GM13976 (cell line): ENCODE measurements around the gene HINFP.

ENCODE experiments used
- DNase-seq: peaks from one replicate; pipeline ENCODE4 v3.0.0; 2012; ENCODE audit warnings: low spot score
- in situ Hi-C: fragments of 300-500 bp; cut with MboI; formaldehyde crosslinking; loops from one replicate; pipeline ENCODE4 v1.12.0; 2022; ENCODE audit warnings: low sequenced_read_pairs, mixed read lengths, inconsistent platforms; ENCODE audit not compliant: unreplicated experiment
- TF ChIP-seq, protein P1 (sequence below): IDR thresholded peaks from 2 replicates; pipeline ENCODE4 v1.5.1; 2012; ENCODE audit warnings: borderline replicate concordance, mild to moderate bottlenecking; ENCODE audit not compliant: insufficient read depth; ENCODE audit errors: extremely low read depth, missing control alignments, control extremely low read depth

Gene HINFP

DNA sequence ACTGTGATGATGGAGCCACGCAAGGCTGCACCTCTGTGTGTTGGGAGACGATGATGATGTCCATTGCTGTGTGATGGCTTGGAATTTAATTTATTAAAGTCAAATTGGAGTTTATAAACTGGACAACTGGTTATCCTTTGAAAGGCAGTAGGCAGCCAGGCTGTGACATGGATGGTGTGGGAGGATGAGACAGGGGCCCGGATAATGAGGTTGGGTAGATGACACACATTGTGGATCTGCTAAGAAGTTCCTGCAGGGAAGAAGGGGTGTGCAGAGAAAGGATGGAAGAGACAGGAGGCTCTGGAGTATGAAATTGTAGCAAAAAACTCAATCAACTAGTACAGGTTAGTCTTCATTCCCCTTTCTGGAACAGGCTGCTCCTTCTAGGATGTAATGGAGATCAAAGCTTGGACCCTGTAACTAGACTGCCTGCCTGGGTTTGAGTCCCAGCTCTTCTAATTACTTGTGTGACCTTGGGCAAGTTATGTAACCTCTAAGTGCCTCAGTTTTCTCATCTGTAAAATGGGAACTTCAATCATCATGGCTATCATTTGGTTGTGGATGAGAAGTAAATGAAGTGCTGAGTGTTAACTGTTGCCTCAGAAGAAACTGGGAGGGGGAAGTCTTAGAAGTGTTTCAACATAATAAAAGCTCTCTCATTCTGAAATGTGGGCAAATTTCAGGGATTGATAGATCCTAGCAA is 4.2 kb upstream of the HINFP start:
- in situ Hi-C loops, result no loop called here
- TF ChIP-seq, protein P1, sequence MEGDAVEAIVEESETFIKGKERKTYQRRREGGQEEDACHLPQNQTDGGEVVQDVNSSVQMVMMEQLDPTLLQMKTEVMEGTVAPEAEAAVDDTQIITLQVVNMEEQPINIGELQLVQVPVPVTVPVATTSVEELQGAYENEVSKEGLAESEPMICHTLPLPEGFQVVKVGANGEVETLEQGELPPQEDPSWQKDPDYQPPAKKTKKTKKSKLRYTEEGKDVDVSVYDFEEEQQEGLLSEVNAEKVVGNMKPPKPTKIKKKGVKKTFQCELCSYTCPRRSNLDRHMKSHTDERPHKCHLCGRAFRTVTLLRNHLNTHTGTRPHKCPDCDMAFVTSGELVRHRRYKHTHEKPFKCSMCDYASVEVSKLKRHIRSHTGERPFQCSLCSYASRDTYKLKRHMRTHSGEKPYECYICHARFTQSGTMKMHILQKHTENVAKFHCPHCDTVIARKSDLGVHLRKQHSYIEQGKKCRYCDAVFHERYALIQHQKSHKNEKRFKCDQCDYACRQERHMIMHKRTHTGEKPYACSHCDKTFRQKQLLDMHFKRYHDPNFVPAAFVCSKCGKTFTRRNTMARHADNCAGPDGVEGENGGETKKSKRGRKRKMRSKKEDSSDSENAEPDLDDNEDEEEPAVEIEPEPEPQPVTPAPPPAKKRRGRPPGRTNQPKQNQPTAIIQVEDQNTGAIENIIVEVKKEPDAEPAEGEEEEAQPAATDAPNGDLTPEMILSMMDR, result no peak
- DNase-seq, result no peak

DNA sequence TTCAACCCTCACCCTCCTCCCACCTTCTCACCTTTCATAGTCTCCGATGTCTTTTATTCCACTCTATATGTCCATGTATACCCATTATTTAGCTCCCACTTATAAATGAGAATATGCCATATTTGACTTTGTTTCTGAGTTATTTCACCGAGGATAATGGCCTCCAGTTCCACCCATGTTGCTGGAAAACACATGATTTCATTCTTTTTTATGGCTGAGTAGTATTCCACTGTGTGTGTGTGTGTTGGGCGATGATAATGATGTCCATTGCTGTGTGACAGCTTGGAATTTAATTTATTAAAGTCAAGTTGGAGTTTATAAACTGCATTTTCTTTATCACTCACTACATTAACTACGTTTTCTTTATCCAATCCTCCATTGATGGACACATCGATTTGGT is 3.2 kb upstream of the HINFP start:
- DNase-seq, result no peak
- in situ Hi-C loops, result no loop called here
- TF ChIP-seq, protein P1, result no peak

DNA sequence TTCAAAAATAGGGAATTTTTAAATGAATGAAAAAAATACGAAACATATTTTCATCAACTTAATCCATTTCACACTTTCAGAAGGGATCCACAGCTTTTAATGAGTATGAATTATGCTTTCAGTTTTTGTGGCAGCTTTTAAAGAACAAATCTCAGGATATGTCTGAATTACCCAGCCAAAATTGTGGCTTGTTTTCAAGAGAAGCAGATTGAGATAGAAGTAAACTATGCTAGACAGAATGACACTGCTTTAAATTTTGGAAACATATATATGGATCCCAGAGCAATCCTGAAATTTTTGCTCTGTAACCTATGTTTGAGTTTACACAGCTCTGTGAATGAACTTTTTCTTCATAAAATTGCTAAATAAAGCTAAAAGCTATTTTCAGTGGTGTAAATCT is 2.4 kb upstream of the HINFP start:
- in situ Hi-C loops, result no loop called here
- DNase-seq, result no peak
- TF ChIP-seq, protein P1, result no peak

DNA sequence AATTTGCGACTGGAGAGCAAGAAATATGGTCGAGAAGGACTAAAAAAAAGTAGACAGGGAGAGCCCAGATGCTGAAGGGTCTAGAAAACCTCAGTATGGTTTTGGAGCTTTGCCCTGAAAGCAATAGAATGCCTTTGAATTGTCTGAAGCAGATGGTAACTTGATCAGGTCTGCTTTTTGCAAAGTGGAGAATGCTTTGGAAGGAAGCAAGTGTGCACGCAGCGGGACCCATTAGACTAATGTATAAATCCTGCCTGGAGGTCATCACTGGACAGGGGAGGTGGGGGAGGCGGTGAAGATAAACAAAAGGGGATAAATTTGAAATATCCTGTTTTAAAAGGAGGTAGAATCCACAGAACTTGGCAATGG is 757 bp upstream of the HINFP start:
- in situ Hi-C loops, result no loop called here
- TF ChIP-seq, protein P1, result no peak
- DNase-seq, result no peak

DNA sequence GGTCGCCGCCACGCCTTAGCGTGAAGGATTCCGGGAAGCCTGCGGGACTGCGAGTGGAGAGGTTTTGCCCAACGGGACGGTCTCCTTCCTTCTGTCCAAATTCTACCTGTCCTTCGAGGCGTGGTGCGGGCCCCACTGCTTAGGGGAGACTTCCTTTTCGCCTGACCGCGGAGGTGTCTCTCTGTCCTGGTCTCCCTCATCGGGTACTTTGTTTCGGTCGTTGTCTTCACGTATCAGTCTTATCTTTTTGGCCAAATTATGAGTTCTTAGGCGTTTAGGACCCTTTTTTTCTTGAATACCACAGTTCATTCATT is 388 bp downstream of the HINFP start:
- in situ Hi-C loops, result no loop called here
- TF ChIP-seq, protein P1, result no peak
- DNase-seq, result no peak

DNA sequence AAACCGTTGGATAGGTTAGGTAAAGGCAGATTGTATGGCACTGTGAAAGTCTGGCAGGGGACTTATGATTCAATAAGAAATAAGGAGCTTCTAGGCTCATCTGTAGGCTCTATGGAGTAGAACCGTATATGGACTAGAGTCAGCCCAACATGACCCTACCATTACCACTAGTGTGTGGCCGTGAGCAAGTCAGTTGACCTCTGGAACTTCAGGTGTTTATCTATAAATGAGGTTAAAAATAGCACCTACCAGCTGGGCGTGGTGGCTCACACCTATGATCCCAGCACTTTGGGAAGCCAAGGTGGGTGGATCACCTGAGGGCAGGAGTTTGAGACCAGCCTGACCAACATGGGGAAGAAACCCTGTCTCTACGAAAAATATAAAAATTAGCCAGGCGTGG is 4.4 kb downstream of the HINFP start:
- TF ChIP-seq, protein P1, result no peak
- no peak for DNase-seq
- in situ Hi-C loops, result no loop called here
